Gastroesophageal sphincter (tissue), 4 donors: ENCODE data around the gene POMC. TPM values are rescaled to one million over a fixed set of nuclear protein-coding genes. Genes with fewer than 3 reads are reported as not detected.

ENCODE experiments used
- ATAC-seq: fragments of 150-250 bp; one replicate; pipeline ENCODE4 v1.9.1; 2016; ENCODE audit warnings: mild to moderate bottlenecking, moderate library complexity
- H3K27ac ChIP-seq, 4 donors: fragments of 200-600 bp; sonication (generic) in 3 of 4; 1 replicate in 3 of 4; 2 replicates in 1 of 4; pipeline ENCODE4 v1.5.1; 2016 to 2019
- H3K27me3 ChIP-seq: fragments of 200-600 bp; sonication (generic); one replicate; pipeline ENCODE4 v1.5.1; 2019
- H3K36me3 ChIP-seq, 2 donors: fragments of 200-600 bp; sonication (generic); one replicate each; pipeline ENCODE4 v1.5.1; 2019; ENCODE audit warnings: control low read depth in 1 of 2
- H3K4me1 ChIP-seq, 3 donors: fragments of 200-600 bp; sonication (generic); 1 replicate in 2 of 3; 2 replicates in 1 of 3; pipeline ENCODE4 v1.5.1; 2016 to 2019; ENCODE audit warnings: control low read depth in 2 of 3
- H3K4me3 ChIP-seq, 2 donors: fragments of 200-600 bp; sonication (generic); one replicate each; pipeline ENCODE4 v1.5.1; 2019; ENCODE audit warnings: mild to moderate bottlenecking in 1 of 2, moderate library complexity in 1 of 2
- H3K9me3 ChIP-seq, 3 donors: fragments of 200-600 bp; sonication (generic); one replicate each; pipeline ENCODE4 v1.5.1; 2017 to 2019; ENCODE audit warnings: control low read depth in 2 of 3
- EP300 ChIP-seq: sonication (generic); formaldehyde crosslinking; IDR thresholded peaks from one replicate; pipeline ENCODE4 v1.6.1; 2017; ENCODE audit warnings: antibody characterized with exemption, mild to moderate bottlenecking
- POLR2A ChIP-seq, 2 donors: fragments of 450-650 bp; IDR thresholded peaks; one replicate each; pipeline ENCODE4 v1.6.1; 2017; ENCODE audit warnings: antibody characterized with exemption in 2 of 2, mild to moderate bottlenecking in 2 of 2, moderate library complexity in 1 of 2
- POLR2AphosphoS5 ChIP-seq: sonication (generic); formaldehyde crosslinking; IDR thresholded peaks from one replicate; pipeline ENCODE4 v1.6.1; 2017; ENCODE audit warnings: antibody characterized with exemption
- WGBS, 2 donors: methylation state at CpG; one replicate each; pipeline ENCODE4 v1.1.5; 2018; ENCODE audit warnings: low coverage in 1 of 2; 5-methylcytosine and 5-hydroxymethylcytosine counted together
- total RNA-seq, 4 donors: library from RNA; depleted of rRNA; stranded (reverse); fragments of >200 nt; gene quantifications; one replicate each; pipeline ENCODE4 v1.1.0, GENCODE V29; 2016
- TF ChIP-seq, protein P1 (sequence below), 4 experiments: fragments of 200-600 bp in 2 of 4; fragments of 450-650 bp in 2 of 4; sonication (generic) in 1 of 4; IDR thresholded peaks; one replicate each; pipeline ENCODE4 v1.5.1; 2017 to 2019; ENCODE audit warnings: antibody characterized with exemption in 4 of 4, mild to moderate bottlenecking in 2 of 4, moderate library complexity in 2 of 4

The POMC gene
- total RNA-seq, 4 donors from 2014 or later: 2.5 to 24.4 (median 5.4) TPM

DNA sequence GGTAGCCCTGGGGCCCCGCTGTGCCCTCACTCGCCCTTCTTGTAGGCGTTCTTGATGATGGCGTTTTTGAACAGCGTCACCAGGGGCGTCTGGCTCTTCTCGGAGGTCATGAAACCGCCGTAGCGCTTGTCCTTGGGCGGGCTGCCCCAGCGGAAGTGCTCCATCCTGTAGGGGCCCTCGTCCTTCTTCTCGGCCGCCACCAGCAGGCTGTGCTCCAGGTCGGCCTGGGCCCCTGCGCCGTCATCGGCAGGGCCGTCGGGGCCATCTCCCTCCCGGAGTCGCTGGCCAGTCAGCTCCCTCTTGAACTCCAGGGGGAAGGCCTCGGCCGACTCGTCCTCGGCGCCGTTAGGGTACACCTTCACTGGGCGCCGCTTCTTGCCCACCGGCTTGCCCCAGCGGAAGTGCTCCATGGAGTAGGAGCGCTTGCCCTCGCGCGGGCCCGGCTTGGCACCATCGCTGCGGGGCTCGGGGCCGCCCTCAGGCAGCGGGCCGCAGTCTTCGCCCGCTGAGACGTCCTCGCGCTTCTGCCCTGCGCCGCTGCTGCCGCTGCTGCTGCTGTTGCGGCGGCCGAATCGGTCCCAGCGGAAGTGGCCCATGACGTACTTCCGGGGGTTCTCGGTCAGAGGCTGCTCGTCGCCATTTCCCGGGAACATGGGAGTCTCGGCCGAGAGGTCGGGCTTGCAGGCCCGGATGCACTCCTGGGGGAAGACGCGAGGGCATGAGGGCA lies 7.2 kb downstream of the POMC start:
- H3K27ac ChIP-seq: peak overlapping the region in 1 of 4 donors; percentile 51

DNA sequence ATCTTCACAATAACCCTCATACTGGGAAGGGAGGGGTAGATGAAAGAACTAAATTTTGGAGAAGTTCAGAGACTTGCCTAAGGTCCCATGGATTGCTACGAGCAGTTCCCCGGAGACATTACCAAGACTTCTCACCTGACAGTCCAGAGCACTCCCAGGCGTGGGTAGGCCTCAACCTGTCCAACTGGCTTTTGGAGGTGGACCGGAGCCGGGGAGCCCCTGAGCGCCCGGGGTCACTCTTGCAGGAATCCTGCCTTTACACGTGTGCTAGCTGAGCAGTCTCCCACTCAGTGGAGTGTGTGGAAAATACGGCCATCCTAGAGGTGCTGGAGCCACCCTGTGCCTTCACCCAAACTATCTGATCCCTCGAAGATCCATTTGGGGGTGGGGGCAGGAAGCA lies 8.0 kb downstream of the POMC start:
- H3K4me3 ChIP-seq: no peak overlapping the region

More for the DNA sequence above, 7.2 kb downstream of the POMC start:
- ATAC-seq: peak; percentile 58
- Histone ChIP-seq H3K4me3 (peak overlapping the region; percentile 40 to 54), H3K9me3 (peaks cover 0 to 7% (median 0%) of the 10 kb centered on the region in 3 donors), H3K4me1 (peaks cover 0 to 6% (median 0%) of the 10 kb centered on the region in 3 donors), H3K27me3 (peaks cover 60% of the 10 kb centered on the region), H3K36me3 (no peaks in the 10 kb centered on the region)
- TF ChIP-seq POLR2AphosphoS5: no peak
- peak in 1 of 2 donors; percentile 52 for TF ChIP-seq POLR2A (IDR thresholded peaks at IDR 0.05)
- TF ChIP-seq EP300: no peak
- TF ChIP-seq, protein P1, sequence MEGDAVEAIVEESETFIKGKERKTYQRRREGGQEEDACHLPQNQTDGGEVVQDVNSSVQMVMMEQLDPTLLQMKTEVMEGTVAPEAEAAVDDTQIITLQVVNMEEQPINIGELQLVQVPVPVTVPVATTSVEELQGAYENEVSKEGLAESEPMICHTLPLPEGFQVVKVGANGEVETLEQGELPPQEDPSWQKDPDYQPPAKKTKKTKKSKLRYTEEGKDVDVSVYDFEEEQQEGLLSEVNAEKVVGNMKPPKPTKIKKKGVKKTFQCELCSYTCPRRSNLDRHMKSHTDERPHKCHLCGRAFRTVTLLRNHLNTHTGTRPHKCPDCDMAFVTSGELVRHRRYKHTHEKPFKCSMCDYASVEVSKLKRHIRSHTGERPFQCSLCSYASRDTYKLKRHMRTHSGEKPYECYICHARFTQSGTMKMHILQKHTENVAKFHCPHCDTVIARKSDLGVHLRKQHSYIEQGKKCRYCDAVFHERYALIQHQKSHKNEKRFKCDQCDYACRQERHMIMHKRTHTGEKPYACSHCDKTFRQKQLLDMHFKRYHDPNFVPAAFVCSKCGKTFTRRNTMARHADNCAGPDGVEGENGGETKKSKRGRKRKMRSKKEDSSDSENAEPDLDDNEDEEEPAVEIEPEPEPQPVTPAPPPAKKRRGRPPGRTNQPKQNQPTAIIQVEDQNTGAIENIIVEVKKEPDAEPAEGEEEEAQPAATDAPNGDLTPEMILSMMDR (IDR thresholded peaks at IDR 0.05): no peak
- WGBS, 2 donors: 75% methylated on average over 5 of the region's 69 CpGs; no CpG with 5 or more reads in 1 of the 2 donors

DNA sequence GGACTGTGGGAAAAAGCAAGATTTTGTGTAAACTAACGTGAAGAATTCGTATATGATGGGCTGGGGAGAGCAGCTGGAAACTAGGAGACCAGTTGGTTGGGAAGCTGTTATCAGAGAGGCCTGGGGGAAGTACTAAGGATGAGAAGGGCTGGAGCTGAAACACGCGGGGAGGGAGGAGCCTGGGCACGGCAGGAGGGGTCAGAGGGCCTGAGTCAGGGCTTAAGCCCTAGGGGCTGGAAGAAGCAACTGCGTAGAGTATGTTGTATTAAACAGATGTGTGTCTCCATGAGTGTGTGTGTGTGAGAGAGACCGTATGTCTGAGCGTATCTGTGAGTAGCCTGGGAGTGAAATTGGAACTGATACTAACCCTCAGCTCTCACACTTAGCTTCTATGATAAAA lies 8.4 kb downstream of the POMC start:
- Histone ChIP-seq H3K4me3 (no peak overlapping the region), H3K4me1 (peaks cover 0 to 6% (median 0%) of the 10 kb centered on the region in 3 donors), H3K27me3 (peaks cover 47% of the 10 kb centered on the region), H3K36me3 (no peaks in the 10 kb centered on the region), H3K27ac (no peak overlapping the region), H3K9me3 (peaks cover 0 to 7% (median 0%) of the 10 kb centered on the region in 3 donors)
- WGBS, 2 donors: 45 to 64% methylated on average over 8 of the region's 8 CpGs
- no peak for ATAC-seq
- no peak for TF ChIP-seq EP300
- TF ChIP-seq POLR2AphosphoS5: no peak
- TF ChIP-seq, protein P1 (IDR thresholded peaks at IDR 0.05): no peak
- TF ChIP-seq POLR2A (IDR thresholded peaks at IDR 0.05): no peak

More for the DNA sequence above, 8.0 kb downstream of the POMC start:
- Histone ChIP-seq H3K27me3 (peaks cover 51% of the 10 kb centered on the region), H3K9me3 (peaks cover 0 to 7% (median 0%) of the 10 kb centered on the region in 3 donors), H3K27ac (no peak overlapping the region), H3K4me1 (peaks cover 0 to 6% (median 0%) of the 10 kb centered on the region in 3 donors), H3K36me3 (no peaks in the 10 kb centered on the region)
- TF ChIP-seq, protein P1 (IDR thresholded peaks at IDR 0.05): no peak
- TF ChIP-seq POLR2AphosphoS5: no peak
- no peak for TF ChIP-seq EP300
- TF ChIP-seq POLR2A (IDR thresholded peaks at IDR 0.05): no peak
- no peak for ATAC-seq
- 80 to 86% methylated on average over 1 to 5 of the region's 10 CpGs for WGBS, 2 donors

DNA sequence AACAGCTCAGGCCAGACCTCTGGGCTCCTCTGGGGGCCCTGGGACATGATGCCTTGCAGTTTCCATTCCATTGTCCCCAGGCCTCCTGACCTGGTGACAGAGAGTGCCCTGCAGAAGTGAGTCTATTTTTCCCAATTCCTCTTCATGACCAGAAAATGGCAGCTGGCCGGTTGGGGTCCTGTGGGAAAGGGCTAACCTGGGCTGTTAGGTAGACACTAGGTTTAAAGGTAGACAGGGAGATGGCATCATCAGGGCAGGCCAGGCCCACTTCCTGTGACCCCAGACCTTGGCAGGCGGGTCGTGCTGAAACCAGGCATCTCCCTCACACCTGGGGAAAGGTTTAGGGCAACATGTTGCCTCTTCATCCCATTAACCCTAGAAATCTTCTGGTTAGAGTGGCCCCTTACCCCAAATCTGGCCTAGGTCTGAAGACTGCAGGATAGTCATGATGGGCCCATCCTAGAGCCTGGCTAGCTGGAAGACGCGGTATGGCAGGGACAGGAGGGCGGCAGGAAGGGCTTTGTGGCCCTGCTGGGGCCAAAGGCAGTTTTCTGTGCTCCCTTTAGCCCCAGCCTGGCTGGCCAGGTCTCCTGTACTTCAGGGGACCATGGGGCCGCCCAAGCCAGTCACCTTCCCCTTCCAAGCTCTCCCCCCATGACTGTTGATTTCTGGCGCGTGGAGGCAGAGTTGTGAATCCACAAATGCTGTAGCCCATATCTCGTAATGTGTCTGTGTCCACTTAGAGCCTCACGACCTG lies 10.1 kb downstream of the POMC start:
- H3K27me3 ChIP-seq: peaks cover 30% of the 10 kb centered on the region
- no peak overlapping the region for H3K4me3 ChIP-seq
- no peak for ATAC-seq
- WGBS, 2 donors: 86 to 97% methylated on average over 5 of the region's 11 CpGs
- no peak overlapping the region for H3K27ac ChIP-seq
- H3K36me3 ChIP-seq: no peaks in the 10 kb centered on the region
- TF ChIP-seq, protein P1 (IDR thresholded peaks at IDR 0.05): no peak
- TF ChIP-seq POLR2AphosphoS5: no peak
- peaks cover 0 to 6% (median 0%) of the 10 kb centered on the region in 3 donors for H3K4me1 ChIP-seq
- H3K9me3 ChIP-seq: peaks cover 0 to 7% (median 0%) of the 10 kb centered on the region in 3 donors
